ENCODE measurements around the gene CELSR1. TPM values are rescaled to one million over a fixed set of nuclear protein-coding genes. Genes with fewer than 3 reads are reported as not detected.

Gene CELSR1
- total RNA-seq, 1 experiment from 2014 or later, result 30.7 TPM

DNA sequence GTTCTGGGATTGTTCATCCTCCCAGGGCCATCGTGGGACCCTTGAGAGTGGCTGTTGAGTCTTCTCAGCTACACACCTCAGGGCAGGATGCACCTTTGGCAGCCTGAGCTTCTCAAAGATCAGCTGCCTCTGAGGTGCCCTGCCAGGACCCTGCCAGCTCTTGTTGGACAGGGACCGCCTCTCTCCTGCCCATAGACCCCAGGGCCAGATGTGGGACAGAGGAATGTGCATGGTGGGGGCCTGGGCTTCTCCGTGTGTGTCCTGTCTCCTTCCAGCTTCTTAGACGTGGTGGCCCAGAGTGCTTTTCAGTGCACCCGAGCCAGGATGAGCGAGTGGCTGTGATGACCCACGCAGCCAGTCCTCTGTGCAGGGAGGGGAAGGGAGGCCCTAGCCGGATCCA is 207.8 kb downstream of the CELSR1 start:
- POLR2A ChIA-PET, result no interaction called here
- intact Hi-C loops (cut with micrococcal nuclease; ENCODE audit: unreplicated experiment) (no loop called here), in situ Hi-C loops (cut with HindIII; ENCODE audit: low pct_unique_long_range_greater_than_20kb, low sequenced_read_pairs) (no loop called here)
- CTCF ChIA-PET, result no interaction called here
- no peak overlapping the region for H3K27ac ChIP-seq (ENCODE audit: low read length)
- H3K9me3 ChIP-seq (ENCODE audit: control insufficient read depth, insufficient read depth, low read depth, low read length), result no peaks in the 10 kb centered on the region
- DNase-seq (ENCODE audit: low read depth, low spot score) (no peak), ATAC-seq (no peak)
- peaks cover 6% of the 10 kb centered on the region for H3K36me3 ChIP-seq (ENCODE audit: control insufficient read depth, insufficient read depth, low read length)
- H3K4me1 ChIP-seq (ENCODE audit: control insufficient read depth, insufficient read depth, low read length), result no peaks in the 10 kb centered on the region
- BruUV-seq (replicated peaks), result no TSS peak
- H3K4me3 ChIP-seq (ENCODE audit: low read depth in 2 of 2, low read length in 2 of 2), result no peak overlapping the region
- TF ChIP-seq TCF7L2 (IDR thresholded peaks at IDR 0.05; ENCODE audit: low read depth, low read length) (no peak), SIN3A (IDR thresholded peaks at IDR 0.05; ENCODE audit: borderline replicate concordance, insufficient read depth, low read depth, low read length) (no peak), POLR2AphosphoS5 (IDR thresholded peaks at IDR 0.05; ENCODE audit: low read depth, low read length) (no peak)
- TF ChIP-seq, protein P1, sequence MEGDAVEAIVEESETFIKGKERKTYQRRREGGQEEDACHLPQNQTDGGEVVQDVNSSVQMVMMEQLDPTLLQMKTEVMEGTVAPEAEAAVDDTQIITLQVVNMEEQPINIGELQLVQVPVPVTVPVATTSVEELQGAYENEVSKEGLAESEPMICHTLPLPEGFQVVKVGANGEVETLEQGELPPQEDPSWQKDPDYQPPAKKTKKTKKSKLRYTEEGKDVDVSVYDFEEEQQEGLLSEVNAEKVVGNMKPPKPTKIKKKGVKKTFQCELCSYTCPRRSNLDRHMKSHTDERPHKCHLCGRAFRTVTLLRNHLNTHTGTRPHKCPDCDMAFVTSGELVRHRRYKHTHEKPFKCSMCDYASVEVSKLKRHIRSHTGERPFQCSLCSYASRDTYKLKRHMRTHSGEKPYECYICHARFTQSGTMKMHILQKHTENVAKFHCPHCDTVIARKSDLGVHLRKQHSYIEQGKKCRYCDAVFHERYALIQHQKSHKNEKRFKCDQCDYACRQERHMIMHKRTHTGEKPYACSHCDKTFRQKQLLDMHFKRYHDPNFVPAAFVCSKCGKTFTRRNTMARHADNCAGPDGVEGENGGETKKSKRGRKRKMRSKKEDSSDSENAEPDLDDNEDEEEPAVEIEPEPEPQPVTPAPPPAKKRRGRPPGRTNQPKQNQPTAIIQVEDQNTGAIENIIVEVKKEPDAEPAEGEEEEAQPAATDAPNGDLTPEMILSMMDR (IDR thresholded peaks at IDR 0.05), result no peak
- TF ChIP-seq, protein P2, sequence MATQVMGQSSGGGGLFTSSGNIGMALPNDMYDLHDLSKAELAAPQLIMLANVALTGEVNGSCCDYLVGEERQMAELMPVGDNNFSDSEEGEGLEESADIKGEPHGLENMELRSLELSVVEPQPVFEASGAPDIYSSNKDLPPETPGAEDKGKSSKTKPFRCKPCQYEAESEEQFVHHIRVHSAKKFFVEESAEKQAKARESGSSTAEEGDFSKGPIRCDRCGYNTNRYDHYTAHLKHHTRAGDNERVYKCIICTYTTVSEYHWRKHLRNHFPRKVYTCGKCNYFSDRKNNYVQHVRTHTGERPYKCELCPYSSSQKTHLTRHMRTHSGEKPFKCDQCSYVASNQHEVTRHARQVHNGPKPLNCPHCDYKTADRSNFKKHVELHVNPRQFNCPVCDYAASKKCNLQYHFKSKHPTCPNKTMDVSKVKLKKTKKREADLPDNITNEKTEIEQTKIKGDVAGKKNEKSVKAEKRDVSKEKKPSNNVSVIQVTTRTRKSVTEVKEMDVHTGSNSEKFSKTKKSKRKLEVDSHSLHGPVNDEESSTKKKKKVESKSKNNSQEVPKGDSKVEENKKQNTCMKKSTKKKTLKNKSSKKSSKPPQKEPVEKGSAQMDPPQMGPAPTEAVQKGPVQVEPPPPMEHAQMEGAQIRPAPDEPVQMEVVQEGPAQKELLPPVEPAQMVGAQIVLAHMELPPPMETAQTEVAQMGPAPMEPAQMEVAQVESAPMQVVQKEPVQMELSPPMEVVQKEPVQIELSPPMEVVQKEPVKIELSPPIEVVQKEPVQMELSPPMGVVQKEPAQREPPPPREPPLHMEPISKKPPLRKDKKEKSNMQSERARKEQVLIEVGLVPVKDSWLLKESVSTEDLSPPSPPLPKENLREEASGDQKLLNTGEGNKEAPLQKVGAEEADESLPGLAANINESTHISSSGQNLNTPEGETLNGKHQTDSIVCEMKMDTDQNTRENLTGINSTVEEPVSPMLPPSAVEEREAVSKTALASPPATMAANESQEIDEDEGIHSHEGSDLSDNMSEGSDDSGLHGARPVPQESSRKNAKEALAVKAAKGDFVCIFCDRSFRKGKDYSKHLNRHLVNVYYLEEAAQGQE (IDR thresholded peaks at IDR 0.05; ENCODE audit: insufficient read depth in 1 of 2, low read depth in 2 of 2, low read length in 1 of 2), result no peak
- H3K27me3 ChIP-seq (ENCODE audit: control insufficient read depth, insufficient read depth, low read length), result no peaks in the 10 kb centered on the region

DNA sequence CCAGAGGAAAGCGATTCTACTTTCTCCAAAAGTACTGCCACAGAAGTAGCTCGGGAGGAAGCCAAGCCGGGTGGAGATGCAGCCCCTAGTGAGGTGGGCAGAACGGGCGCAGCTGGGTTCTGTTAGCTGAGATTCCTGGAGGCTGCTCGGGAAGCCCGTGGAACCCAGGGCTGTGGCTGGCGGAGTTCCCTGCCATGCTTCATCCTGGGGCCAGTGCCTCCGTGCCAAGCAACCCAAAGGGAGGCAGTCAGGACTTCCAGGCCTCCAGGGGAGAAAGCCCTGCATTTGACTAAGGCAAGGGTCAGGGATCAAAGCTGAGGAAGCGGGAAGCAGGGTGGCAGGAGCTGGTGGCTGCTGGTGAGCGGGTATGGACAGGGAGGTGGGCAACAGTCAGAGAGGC is 208.6 kb downstream of the CELSR1 start:
- BruUV-seq (replicated peaks), result no TSS peak
- ATAC-seq (no peak), DNase-seq (ENCODE audit: low read depth, low spot score) (no peak)
- CTCF ChIA-PET, result no interaction called here
- TF ChIP-seq SIN3A (IDR thresholded peaks at IDR 0.05; ENCODE audit: borderline replicate concordance, insufficient read depth, low read depth, low read length) (no peak), POLR2AphosphoS5 (IDR thresholded peaks at IDR 0.05; ENCODE audit: low read depth, low read length) (no peak), TCF7L2 (IDR thresholded peaks at IDR 0.05; ENCODE audit: low read depth, low read length) (no peak)
- TF ChIP-seq, protein P1 (IDR thresholded peaks at IDR 0.05), result no peak
- TF ChIP-seq, protein P2 (IDR thresholded peaks at IDR 0.05; ENCODE audit: insufficient read depth in 1 of 2, low read depth in 2 of 2, low read length in 1 of 2), result no peak
- Histone ChIP-seq H3K9me3 (ENCODE audit: control insufficient read depth, insufficient read depth, low read depth, low read length) (no peaks in the 10 kb centered on the region), H3K4me3 (ENCODE audit: low read depth in 2 of 2, low read length in 2 of 2) (no peak overlapping the region), H3K27ac (ENCODE audit: low read length) (no peak overlapping the region), H3K4me1 (ENCODE audit: control insufficient read depth, insufficient read depth, low read length) (no peaks in the 10 kb centered on the region), H3K27me3 (ENCODE audit: control insufficient read depth, insufficient read depth, low read length) (no peaks in the 10 kb centered on the region), H3K36me3 (ENCODE audit: control insufficient read depth, insufficient read depth, low read length) (peaks cover 6% of the 10 kb centered on the region)
- in situ Hi-C loops (cut with HindIII; ENCODE audit: low pct_unique_long_range_greater_than_20kb, low sequenced_read_pairs) (no loop called here), intact Hi-C loops (cut with micrococcal nuclease; ENCODE audit: unreplicated experiment) (no loop called here)
- POLR2A ChIA-PET, result no interaction called here
